ENCODE results near the gene FBXO46. TPM values are rescaled to one million over a fixed set of nuclear protein-coding genes. Genes with fewer than 3 reads are reported as not detected.
"Not testable (repeated sequence)": the region's sequence is repeated elsewhere in the genome, so short reads cannot be mapped to it uniquely, and the experiment has no call there.

FBXO46 gene
- polyA plus RNA-seq, 6 donors from 2014 or later, result 9.4 to 23.0 (median 13.9) TPM

- no peaks in the 10 kb centered on the region for H3K4me1 Mint-ChIP-seq
- H3K4me3 Mint-ChIP-seq, result no peak overlapping the region
- H3K9me3 Mint-ChIP-seq, result no peaks in the 10 kb centered on the region
- H3K36me3 Mint-ChIP-seq, result no peaks in the 10 kb centered on the region
- no peak overlapping the region for H3K27ac Mint-ChIP-seq
- no peak for DNase-seq
- H3K27me3 Mint-ChIP-seq, result peaks cover 7 to 20% (median 16%) of the 10 kb centered on the region in 3 donors
- ATAC-seq (ENCODE audit: low read depth in 2 of 2), result no peak
Measured at GRCh38 chr19:45739498-45740439, 9.1 kb upstream of the FBXO46 start.

GRCh38 chr19:45733160-45733810 is 2.6 kb upstream of the FBXO46 start, which contains the start of gene MEIOSIN:
Gene MEIOSIN, plus strand, starts transcription at chr19:45733439. Its CDS starts 1,938 bp downstream, at chr19:45735377.
- H3K4me3 Mint-ChIP-seq, result peak within 1 kb of the TSS in 5 of 8 donors; percentile 13 to 76 (median 60)
- no peaks in the 10 kb centered on the region for H3K36me3 Mint-ChIP-seq
- no peaks in the 10 kb centered on the region for H3K9me3 Mint-ChIP-seq
- peak within 1 kb of the TSS in 3 of 6 donors; percentile 24 to 47 (median 41) for H3K27ac Mint-ChIP-seq
- H3K27me3 Mint-ChIP-seq, result peaks cover 0 to 5% (median 0%) of the 10 kb centered on the region in 3 donors
- ATAC-seq (ENCODE audit: low read depth in 2 of 2) (no peak), DNase-seq (no peak)
- peaks cover 19 to 28% (median 26%) of the 10 kb centered on the region in 3 donors for H3K4me1 Mint-ChIP-seq

- Mint-ChIP-seq H3K4me1 (peaks cover 23 to 51% (median 38%) of the 10 kb centered on the region in 3 donors), H3K27me3 (no peaks in the 10 kb centered on the region), H3K36me3 (no peaks in the 10 kb centered on the region), H3K27ac (peak overlapping the region; percentile 78 to 99 (median 96)), H3K9me3 (no peaks in the 10 kb centered on the region), H3K4me3 (peak overlapping the region; percentile 89 to 98 (median 95))
- ATAC-seq (ENCODE audit: low read depth in 2 of 2) (no peak), DNase-seq (no peak)
Measured at GRCh38 chr19:45729800-45730290, 851 bp downstream of the FBXO46 start.

GRCh38 chr19:45728683-45729082 is 2.0 kb downstream of the FBXO46 start:
- Mint-ChIP-seq H3K4me1 (peaks cover 28 to 57% (median 43%) of the 10 kb centered on the region in 3 donors), H3K27ac (peak overlapping the region in 3 of 6 donors; percentile 31 to 95 (median 77)), H3K4me3 (peak overlapping the region in 5 of 8 donors; percentile 23 to 76 (median 32))
- ATAC-seq (ENCODE audit: low read depth in 2 of 2); H3K9me3 Mint-ChIP-seq; DNase-seq; H3K36me3 Mint-ChIP-seq; H3K27me3 Mint-ChIP-seq: not testable (repeated sequence)

- H3K36me3 Mint-ChIP-seq; DNase-seq; H3K9me3 Mint-ChIP-seq; H3K27me3 Mint-ChIP-seq; ATAC-seq (ENCODE audit: low read depth in 2 of 2): not testable (repeated sequence)
- H3K27ac Mint-ChIP-seq, result peak overlapping the region in 1 of 6 donors; percentile 24
- peaks cover 37 to 45% (median 42%) of the 10 kb centered on the region in 3 donors for H3K4me1 Mint-ChIP-seq
- H3K4me3 Mint-ChIP-seq, result peak overlapping the region in 1 of 8 donors; percentile 24
Measured at GRCh38 chr19:45720065-45720464, 10.6 kb downstream of the FBXO46 start.

- H3K36me3 Mint-ChIP-seq, result peaks cover 0 to 8% of the 10 kb centered on the region in 2 donors
- ATAC-seq (ENCODE audit: low read depth in 2 of 2) (no peak), DNase-seq (no peak)
- peak overlapping the region; percentile 84 to 99 (median 98) for H3K27ac Mint-ChIP-seq
- no peaks in the 10 kb centered on the region for H3K9me3 Mint-ChIP-seq
- peaks cover 35 to 41% (median 40%) of the 10 kb centered on the region in 3 donors for H3K4me1 Mint-ChIP-seq
- peak overlapping the region; percentile 86 to 99 (median 97) for H3K4me3 Mint-ChIP-seq
- H3K27me3 Mint-ChIP-seq, result no peaks in the 10 kb centered on the region
Measured at GRCh38 chr19:45717983-45718650, 12.6 kb downstream of the FBXO46 start.

GRCh38 chr19:45717131-45717982 is 13.3 kb downstream of the FBXO46 start:
- peaks cover 35 to 41% (median 40%) of the 10 kb centered on the region in 3 donors for H3K4me1 Mint-ChIP-seq
- H3K9me3 Mint-ChIP-seq, result no peaks in the 10 kb centered on the region
- no peaks in the 10 kb centered on the region for H3K27me3 Mint-ChIP-seq
- peak overlapping the region; percentile 87 to 99 (median 98) for H3K27ac Mint-ChIP-seq
- peak overlapping the region; percentile 86 to 99 (median 97) for H3K4me3 Mint-ChIP-seq
- peaks cover 0 to 8% of the 10 kb centered on the region in 2 donors for H3K36me3 Mint-ChIP-seq
- peak; percentile 96 for DNase-seq
- ATAC-seq (ENCODE audit: low read depth in 2 of 2), result peak; percentile 93

GRCh38 chr19:45716359-45717130 is 14.2 kb downstream of the FBXO46 start:
- Mint-ChIP-seq H3K4me1 (peaks cover 30 to 41% (median 38%) of the 10 kb centered on the region in 3 donors), H3K4me3 (peak overlapping the region; percentile 86 to 99 (median 97)), H3K36me3 (peaks cover 0 to 8% of the 10 kb centered on the region in 2 donors), H3K27me3 (no peaks in the 10 kb centered on the region), H3K9me3 (no peaks in the 10 kb centered on the region), H3K27ac (peak overlapping the region; percentile 87 to 99 (median 98))
- ATAC-seq (ENCODE audit: low read depth in 2 of 2), result peak; percentile 0 to 1
- DNase-seq, result no peak

- peaks cover 35 to 46% (median 39%) of the 10 kb centered on the region in 3 donors for H3K4me1 Mint-ChIP-seq
- DNase-seq (no peak), ATAC-seq (ENCODE audit: low read depth in 2 of 2) (no peak)
- peak overlapping the region in 2 of 6 donors; percentile 54 to 89 for H3K27ac Mint-ChIP-seq
- H3K36me3 Mint-ChIP-seq, result peaks cover 8 to 11% of the 10 kb centered on the region in 2 donors
- H3K27me3 Mint-ChIP-seq, result no peaks in the 10 kb centered on the region
- H3K4me3 Mint-ChIP-seq, result peak overlapping the region in 1 of 8 donors; percentile 86
- H3K9me3 Mint-ChIP-seq, result no peaks in the 10 kb centered on the region
Measured at GRCh38 chr19:45715139-45715538, 15.6 kb downstream of the FBXO46 start.

- ATAC-seq (ENCODE audit: low read depth in 2 of 2), result no peak
- Mint-ChIP-seq H3K36me3 (peaks cover 0 to 11% of the 10 kb centered on the region in 2 donors), H3K27me3 (no peaks in the 10 kb centered on the region), H3K4me3 (no peak overlapping the region), H3K4me1 (peaks cover 29 to 39% (median 38%) of the 10 kb centered on the region in 3 donors), H3K27ac (no peak overlapping the region), H3K9me3 (no peaks in the 10 kb centered on the region)
- no peak for DNase-seq
Measured at GRCh38 chr19:45713141-45713540, 17.6 kb downstream of the FBXO46 start.

- Mint-ChIP-seq H3K36me3 (peaks cover 0 to 11% of the 10 kb centered on the region in 2 donors), H3K4me3 (no peak overlapping the region), H3K9me3 (no peaks in the 10 kb centered on the region), H3K27me3 (no peaks in the 10 kb centered on the region), H3K27ac (no peak overlapping the region), H3K4me1 (peaks cover 27 to 36% (median 34%) of the 10 kb centered on the region in 3 donors)
- ATAC-seq (ENCODE audit: low read depth in 2 of 2) (no peak), DNase-seq (no peak)
Measured at GRCh38 chr19:45712699-45713067, 18.0 kb downstream of the FBXO46 start.

All from naive B cell (primary cell).